NCI-H2227 treated with DMSO at 0.1 percent for 48 hours (cell line): ENCODE measurements around the gene DDIT4L.
A peak's percentile ranks its signal among the peaks of the same experiment; 100 is the strongest.
"Not testable (repeated sequence)": the region's sequence is repeated elsewhere in the genome, so short reads cannot be mapped to it uniquely, and the experiment has no call there.

Experiments
- DNase-seq: peaks from one replicate; lab custom pipeline; 2025; lab: John Stamatoyannopoulos, UW

Gene DDIT4L

DNA sequence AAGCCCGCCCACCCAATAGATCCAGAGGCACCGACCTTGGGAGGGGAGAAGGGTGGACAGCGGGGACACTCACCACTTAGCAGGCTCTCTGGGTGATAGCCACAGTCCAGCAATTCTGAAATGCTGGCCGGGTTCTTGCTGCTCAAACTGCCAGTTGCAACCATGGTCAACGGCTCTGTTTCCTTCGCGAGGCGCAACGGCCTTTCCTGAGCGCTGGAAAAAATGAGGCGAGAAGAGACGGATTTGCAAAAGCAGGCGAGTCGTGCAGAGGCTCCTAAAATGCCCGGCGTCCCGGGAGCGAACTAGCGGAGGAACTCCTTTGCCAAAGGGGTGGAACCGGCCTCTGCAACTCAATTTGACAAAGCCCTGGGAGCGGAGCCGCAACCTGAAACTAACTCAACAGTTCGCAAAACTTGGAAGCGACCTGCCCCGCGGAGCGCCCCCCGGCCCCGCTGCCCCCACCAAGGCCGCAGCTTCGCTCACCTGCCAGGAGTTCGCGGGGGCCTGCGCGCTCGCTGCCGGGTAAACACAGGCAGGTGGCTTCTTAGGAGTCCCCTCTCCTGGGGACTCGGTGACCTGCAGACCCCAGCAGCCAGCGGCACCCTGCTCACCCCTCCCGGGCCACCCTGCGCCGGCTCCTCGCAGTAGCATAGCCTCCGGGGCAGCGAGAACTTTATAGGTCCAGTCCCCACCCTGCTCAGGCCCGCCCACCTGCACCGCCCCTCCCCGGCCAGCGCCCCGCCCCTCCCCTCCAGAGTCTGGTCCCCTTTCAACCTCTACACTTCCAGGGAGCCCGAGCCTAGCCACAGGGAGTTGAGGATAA lies at the start of gene DDIT4L:
Gene DDIT4L, minus strand, starts transcription at position 649 of the 823 bp plus-strand sequence. Its CDS starts 485 bp downstream, at position 164.
- no peak for DNase-seq

DNA sequence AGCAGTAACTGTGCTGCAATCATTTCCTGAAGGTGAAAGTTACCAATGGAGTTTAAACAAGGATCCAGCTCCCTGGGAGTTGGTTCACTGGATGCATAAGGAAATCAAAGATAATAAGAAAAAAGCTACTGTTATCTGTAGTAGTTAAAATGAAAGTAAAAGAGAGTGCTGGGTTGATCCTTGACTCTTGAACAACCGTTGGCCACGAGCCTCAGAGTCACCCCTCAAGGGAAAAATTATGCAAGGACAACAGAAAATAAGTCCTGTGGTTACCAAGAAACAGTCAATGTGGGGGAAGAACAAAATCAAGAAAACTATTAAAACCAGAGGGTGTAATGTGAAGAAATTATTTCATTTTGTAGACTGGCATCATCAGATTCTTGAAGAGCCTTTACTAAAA lies 49.7 kb upstream of the DDIT4L start:
- no peak for DNase-seq

DNA sequence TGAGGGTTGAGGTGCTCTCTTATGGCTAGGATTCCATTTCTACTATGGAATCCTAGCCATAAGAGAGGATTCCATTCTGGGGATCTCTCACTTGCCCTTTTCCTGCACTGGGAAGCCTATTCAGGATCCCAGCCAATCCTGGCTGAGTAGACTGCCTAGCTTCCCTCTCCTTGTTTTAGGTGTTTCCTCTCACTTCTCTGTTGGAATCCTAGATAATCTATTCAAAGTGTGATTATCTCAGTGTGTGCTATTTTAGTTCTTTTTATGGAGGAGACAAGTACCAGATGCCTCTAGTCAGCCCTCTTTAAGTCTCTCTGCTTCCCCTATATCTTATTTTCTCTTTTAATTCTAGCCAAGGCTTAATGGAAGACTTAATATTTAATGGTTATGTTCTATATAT lies 34.5 kb upstream of the DDIT4L start:
- no peak for DNase-seq

DNA sequence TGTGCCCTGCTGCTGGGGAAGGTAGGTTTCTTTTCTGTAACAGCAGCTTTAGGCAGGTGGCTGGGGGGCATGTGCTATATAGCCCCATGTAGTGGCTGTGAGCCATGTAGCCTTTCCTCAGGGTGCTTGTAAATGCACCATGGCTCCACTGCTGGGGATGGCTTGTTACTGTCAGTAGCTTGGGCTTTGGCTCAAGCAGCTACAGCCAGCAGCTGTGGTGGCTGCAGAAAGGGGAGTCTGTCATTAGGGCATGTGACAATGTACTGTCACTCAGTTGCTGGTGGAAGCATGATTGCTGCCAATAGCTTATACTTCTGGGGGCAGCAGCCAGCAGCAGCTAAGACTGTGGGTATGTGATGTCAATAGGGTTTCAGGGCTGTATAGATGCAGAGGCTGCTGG lies 33.9 kb upstream of the DDIT4L start:
- no peak for DNase-seq

DNA sequence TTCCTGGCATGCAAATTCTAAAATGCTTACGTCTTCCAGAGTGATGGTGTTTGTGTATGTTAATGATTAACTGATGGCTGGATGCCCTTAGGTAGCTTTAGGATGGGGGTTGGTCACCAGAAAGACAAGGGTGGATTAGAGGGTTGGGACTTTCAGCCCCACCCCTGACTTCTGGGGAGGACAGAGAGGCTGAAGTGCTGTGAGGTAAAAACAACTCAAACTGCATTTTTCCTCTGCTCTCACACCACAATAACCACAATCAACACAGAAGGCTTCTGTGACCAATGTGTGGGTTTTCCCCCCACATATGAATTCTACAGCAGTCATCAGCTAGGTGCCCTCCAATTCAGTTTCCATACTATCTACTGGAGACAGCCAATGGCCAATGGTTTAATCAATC lies 18.7 kb upstream of the DDIT4L start:
- no peak for DNase-seq

- DNase-seq: no peak
These were observed 18.2 kb upstream of the DDIT4L start for GRCh38 chr4:100208459-100208858.

DNA sequence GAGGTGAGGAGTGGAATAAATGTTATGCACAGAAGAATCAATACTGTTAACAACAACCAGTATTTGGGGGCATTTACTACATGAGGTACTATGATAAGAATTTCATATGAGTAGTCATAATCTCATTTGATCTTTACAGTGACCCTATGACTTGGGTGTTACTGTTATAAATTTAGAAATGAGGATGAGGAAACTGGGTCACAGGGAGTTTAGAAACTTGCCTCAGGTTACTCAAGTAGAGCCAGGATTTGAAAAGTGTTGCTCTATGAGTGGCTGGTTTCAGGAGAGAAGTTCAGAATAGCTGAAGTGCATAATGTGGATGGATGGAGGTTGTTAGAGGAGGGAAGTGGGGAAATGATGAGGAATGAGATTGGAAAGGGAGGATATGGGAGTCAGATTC lies 16.6 kb upstream of the DDIT4L start:
- no peak for DNase-seq

GRCh38 chr4:100198061-100198460 lies 7.8 kb upstream of the DDIT4L start:
- no peak for DNase-seq

DNA sequence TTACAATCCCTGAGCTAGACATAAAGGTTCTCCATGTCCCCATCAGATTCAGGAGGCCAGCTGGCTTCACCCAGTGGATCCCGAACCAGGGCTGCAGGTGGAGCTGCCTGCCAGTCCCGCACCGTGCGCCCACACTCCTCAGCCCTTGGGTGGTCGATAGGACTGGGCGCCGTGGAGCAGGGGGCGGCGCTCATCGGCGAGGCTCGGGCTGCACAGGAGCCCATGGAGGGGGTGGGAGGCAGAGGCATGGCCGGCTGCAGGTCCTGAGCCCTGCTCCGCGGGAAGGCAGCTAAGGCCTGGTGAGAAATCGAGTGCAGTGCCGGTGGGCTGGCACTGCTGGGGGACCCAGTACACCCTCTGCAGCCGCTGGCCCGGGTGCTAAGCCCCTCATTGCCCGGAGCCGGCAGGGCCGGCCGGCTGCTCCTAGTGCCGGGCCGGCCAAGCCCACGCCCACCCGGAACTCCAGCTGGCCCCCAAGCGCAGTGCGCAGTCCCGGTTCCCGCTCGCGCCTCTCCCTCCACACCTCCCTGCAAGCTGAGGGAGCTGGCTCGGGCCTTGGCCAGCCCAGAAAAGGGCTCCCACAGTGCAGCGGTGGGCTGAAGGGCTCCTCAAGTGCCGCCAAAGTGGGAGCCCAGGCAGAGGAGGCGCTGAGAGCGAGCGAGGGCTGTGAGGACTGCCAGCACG lies 6.3 kb upstream of the DDIT4L start:
- DNase-seq: not testable (repeated sequence)

DNA sequence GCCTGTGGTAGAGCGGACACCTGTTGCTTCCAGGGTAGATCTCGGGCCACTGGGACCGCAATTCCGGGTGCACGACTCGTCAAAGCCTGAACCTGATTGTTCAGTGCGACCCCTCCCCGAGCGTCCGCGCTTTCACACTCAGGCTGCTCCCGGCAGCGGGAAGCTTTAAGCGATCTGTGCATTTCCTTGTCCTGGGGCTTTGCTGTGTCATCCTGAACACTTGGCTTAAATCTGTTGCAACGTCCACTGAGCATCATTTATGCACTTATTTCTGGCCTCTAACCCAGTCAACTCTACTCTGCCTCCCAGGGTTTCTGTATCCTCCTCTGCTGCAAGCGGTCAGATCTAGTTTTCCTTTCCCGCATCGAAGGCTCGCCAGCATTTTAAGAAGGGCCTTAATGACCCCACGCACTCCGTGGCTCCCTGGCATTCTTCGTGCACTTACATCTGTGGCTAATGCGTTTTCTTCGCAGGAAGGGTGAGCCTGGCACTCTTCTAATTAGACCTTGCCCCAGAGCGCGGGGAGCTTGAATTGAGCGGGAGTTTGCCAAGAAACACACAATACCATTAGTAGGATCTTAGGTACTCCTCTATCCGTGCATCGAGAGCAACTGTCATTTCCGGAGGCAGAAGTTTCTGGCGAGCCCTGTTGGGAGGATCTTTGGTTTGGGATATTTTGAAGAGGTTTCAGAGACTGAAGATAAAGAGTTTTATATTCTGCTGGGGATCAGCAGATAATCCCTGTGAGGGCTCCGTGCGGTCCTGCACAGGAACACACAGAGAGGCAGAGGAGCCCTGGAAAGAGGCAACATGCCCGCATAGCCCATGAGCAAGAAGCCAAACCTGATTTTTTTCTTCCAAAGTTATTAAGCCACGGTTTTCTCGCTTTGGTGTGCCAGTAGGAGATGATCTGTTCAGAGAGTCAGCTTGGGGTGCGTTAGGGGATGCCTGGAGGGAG lies 654 bp upstream of the DDIT4L start:
- peak; percentile 7 for DNase-seq

DNA sequence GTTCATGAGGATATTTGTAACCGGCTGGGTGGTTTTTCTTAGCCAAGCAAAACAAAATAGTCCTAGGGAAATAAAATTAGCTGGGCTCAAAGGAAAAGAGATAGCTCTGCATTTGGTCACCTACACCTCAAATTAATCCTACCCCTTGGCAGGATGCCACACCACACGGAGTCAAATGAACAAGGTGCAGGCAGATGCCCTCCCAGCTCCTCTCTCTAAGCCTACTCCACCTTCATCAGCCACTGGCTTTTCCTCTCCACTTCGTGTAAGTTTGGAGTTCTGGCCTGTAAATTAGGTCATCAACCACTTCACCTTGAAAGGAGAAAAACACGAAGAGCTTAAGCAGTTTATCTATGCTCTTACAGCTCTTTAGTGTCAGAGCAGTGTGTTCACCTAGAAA lies 1.4 kb downstream of the DDIT4L start:
- no peak for DNase-seq

GRCh38 chr4:100187781-100188180 lies 2.5 kb downstream of the DDIT4L start:
- no peak for DNase-seq

GRCh38 chr4:100184787-100185186 lies 5.5 kb downstream of the DDIT4L start:
- DNase-seq: no peak

- DNase-seq: no peak
These were observed 12.4 kb downstream of the DDIT4L start for GRCh38 chr4:100177855-100178254.

DNA sequence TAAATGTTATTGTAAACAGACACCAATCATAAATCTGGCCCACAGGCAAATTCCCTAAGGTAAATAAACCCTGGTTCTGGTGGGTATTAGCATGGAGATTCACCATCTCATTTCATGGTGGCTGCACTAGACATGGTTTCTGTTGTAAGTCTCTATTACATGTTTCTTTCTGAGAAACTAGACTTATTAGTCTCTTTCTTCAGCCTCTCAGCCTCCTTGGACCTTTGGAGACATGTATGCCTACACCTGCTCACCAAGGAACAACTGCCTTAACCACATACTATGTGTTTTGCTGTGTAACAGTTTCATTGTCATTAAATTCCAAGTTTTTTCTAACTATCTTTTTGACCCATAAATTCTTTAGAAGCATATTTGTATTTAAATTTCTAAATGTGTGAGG lies 13.1 kb downstream of the DDIT4L start:
- no peak for DNase-seq

DNA sequence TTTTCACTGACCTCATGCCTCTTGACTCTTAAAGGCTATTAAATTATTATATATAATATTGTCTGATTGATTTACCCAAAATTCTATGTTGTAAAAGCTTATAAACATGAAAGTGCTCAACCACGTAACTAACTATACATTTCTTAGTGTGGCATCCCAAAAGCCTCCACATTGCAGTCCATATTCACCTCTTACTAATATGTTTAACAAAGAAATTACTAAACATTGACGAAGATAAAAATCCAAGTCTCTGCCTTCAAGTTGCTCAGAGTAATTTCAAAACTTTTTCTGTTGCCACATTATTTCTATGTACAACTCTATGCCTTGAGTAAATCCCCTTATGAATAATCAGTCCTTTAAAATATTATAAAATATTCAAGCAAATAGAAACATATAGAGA lies 14.4 kb downstream of the DDIT4L start:
- DNase-seq: no peak

- DNase-seq: no peak
These were observed 15.3 kb downstream of the DDIT4L start for GRCh38 chr4:100174985-100175383.

GRCh38 chr4:100170986-100171385 lies 19.3 kb downstream of the DDIT4L start:
- no peak for DNase-seq

- no peak for DNase-seq
These were observed 20.5 kb downstream of the DDIT4L start for GRCh38 chr4:100169491-100170485.

GRCh38 chr4:100168521-100168920 lies 21.7 kb downstream of the DDIT4L start:
- DNase-seq: no peak
